H54 (cell line): ENCODE results near the gene FGF14.

Experiments used
- DNase-seq: peaks from one replicate; pipeline ENCODE4 v3.0.0; 2011; ENCODE audit warnings: low spot score, mixed read lengths; ENCODE audit not compliant: insufficient read length
- FAIRE-seq: peaks from 3 replicates; lab custom pipeline; 2011; peaks lifted over from hg19 to GRCh38; lab: Jason Lieb, UNC
- POLR2A ChIP-seq: IDR thresholded peaks from 2 replicates; pipeline ENCODE4 v1.6.1; 2011; ENCODE audit warnings: low read depth, mild to moderate bottlenecking, low read length

FGF14 gene

DNA sequence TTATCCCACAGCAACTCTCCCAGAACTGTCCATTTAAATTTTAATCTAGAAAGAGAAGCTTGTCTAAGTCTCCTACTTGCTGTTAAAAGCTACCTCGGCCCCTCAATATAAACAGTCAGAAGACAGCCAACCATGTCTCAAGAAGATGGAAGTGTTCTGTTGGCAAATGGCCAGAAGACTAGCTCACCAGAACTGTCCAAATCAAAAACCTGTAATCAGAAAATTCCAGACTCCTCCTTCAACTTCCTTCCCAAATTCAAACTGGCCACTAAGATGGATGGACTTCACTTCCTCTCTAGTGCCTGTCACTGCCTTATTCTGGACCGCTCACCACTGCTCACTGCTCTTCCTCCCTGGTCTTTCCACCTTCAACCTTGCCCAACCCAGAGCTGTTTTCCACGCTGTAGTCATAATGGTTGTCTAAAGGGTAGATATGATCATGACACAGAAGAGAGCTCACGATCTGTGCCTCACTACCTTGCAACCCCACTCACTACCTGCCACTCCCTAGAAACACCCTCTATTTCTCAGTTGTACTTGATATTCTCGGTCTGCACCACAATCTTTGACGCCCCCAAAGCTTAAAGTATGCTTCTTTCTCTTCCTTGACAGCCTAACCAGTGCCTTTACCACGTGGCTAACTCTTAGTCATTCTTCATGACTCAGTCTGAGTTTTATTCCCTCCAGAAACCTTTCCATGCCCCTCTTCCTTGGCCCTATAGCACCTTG, 9.2 kb downstream of the FGF14 start:
- no peak for FAIRE-seq
- DNase-seq: no peak
- no peak for TF ChIP-seq POLR2A

DNA sequence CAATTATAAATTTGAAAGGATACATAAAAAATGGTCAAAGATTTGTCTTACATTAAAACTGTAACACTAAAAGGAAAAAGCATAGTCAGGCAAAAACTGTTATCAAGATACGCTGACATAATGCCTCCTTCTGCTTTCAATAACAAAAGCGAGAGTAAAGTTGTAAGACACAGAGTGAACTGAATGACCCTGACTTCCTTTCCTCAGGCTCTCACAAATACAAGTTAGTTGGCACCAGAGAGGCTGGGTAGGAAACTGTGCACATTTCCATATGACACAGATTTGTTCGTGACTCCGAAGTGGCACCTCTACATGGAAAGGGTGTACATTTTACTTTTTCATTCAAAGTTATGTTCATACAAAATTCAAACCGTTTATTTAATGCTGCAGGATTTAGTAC, 15.4 kb downstream of the FGF14 start:
- no peak for TF ChIP-seq POLR2A
- DNase-seq (no peak), FAIRE-seq (peak; percentile 36)

DNA sequence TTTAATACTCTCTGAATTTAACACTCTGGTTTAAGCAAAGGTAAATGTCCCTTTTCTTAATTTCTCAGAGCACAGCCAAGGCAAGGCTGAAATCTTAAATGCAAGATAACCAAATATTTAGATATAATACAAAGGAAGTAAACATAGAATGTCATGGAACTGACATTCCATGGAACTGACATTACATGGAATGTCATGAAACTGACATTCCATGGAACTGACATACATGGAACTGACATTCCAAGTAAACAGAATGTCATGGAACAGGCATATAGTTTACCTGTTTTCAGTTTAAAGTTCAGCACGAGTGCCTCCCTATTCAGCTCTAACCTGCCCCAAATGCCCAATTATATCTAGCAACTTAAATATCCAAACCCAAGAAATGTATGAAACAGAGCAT, 21.8 kb downstream of the FGF14 start:
- FAIRE-seq (no peak), DNase-seq (no peak)
- no peak for TF ChIP-seq POLR2A

DNA sequence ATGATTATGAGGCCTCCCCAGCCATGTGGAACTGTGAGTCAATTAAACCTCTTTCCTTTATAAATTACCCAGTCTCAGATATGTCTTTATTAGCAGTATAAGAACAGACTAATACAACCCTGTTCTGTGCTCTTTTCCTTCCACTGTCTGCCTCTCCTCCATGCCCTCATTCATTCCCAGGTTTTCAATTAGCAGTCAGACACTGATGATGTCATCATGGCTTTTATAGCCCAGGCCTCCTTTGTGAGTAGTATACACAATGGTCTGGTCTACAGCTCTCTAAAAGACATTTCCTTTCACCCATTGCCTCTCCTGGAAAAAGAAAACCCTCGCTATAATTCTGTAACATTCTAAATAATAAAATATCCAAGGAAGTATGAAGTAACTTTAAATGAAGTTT, 25.5 kb downstream of the FGF14 start:
- FAIRE-seq (no peak), DNase-seq (no peak)
- TF ChIP-seq POLR2A: no peak

DNA sequence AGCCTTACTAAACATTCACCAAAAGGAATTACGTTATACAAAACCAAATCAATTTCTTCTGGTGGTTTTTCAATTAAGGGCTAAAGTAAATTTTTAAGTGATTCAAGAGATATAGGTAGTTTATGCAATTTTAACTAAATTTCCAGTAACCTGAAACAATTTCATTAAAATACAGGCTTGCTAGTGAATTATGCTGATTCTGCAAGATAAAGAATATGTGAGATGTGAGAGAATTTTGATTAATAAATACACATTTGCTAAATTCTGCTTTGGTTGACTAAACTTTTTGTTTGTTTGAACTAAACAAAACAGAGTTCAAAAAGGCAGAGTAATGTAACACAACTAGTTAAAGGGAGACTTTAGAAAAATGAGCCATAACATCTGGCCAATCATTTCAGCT, 27.1 kb downstream of the FGF14 start:
- peak; percentile 62 for FAIRE-seq
- TF ChIP-seq POLR2A: no peak
- DNase-seq: no peak

DNA sequence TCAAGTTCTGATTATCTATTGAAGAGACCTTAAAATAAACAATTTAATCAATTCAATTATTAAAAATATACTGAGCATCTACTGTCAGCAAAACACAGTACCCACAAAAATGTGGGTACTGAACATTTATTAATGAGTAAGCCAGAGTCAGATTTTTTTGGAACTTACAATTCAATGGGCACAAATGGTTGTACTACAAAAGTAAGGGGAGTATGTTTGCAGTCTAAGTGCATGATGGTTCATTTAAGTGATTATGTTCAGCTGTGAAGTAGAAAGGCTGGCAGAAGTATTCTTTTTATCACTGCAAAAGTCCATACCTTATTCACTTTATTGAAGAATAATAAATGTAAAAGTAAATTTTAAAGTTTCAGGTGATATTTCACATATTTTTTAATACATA, 27.6 kb downstream of the FGF14 start:
- no peak for FAIRE-seq
- TF ChIP-seq POLR2A: no peak

DNA sequence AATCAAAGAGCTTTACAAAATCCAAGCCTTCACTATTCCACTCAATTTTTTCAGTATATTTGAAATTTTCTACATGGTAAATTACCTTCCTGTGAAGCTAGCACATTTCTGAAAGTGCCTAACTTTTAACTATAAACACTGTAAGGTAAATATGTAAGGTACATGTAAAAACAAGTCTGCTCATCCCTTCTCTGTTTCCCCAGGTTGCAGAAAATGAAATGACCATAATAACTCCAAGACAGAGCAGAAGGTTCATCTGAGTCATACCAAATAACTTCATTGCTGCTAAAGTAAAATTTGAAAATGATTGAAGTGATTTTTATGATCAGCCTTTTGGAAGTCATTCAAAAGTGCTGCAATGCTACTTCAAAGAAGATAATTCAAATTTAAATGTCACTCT, 28.6 kb downstream of the FGF14 start:
- DNase-seq (no peak), FAIRE-seq (no peak)
- TF ChIP-seq POLR2A: no peak

More for the DNA sequence above, 27.6 kb downstream of the FGF14 start:
- DNase-seq: no peak

DNA sequence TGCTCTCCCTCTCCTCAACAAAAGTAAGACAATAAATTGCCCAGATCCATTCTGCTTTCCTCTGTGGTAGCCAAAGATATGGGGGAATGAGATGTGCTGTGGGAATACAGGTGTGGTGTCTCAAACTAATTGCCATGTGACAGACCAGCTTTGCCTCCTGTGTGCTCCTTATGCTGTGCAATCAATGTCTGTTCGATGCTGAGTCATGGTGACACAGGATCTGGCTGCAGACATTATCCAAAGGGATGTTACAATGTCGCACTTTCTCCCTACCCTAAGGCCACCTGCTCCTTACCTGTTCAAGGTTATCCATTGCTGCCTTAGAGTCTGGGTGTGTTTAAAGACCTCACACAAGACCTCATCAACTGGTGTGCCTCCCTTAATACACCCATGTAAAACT, 32.5 kb downstream of the FGF14 start:
- peak; percentile 58 for FAIRE-seq
- DNase-seq: no peak
- TF ChIP-seq POLR2A: no peak

DNA sequence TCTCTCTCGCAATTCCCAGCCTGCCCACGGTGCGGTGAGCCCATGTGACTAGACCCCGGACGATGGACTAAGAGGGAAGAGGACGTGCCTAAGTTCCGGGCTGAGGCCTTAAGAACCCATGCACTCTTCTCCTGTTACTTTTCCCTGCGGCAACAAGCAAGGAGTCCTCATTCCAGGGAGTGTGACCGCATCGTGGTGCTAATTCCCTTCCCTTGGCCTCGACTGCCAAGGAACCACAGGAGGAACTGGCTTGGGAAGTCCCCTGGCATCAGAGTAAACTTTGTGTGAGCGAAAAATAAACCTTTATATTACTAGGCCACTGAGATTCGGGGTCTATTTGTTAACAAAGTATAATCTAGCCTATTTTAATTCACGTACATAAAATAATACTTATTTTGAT, 34.0 kb downstream of the FGF14 start:
- DNase-seq (no peak), FAIRE-seq (no peak)
- no peak for TF ChIP-seq POLR2A

DNA sequence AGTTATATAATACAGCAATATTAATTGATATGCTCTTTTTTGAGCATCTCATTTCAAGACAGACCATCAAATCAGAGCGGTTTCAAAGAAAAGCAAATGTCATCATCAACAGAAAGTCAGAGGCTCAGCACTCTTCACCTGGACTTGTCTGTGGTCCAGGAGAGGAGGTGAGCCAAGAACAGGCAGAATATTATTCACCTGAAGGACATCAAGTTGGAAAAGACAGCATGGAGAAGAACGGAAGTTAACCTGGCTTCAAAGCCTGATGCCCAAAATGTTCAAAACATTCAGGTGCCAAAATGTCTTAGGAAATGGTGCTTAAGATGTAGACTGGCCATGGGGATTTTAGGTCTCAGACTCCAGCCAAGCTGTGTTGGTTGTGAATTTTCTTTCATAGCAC, 40.7 kb downstream of the FGF14 start:
- no peak for TF ChIP-seq POLR2A
- DNase-seq: no peak
- FAIRE-seq: peak; percentile 11

DNA sequence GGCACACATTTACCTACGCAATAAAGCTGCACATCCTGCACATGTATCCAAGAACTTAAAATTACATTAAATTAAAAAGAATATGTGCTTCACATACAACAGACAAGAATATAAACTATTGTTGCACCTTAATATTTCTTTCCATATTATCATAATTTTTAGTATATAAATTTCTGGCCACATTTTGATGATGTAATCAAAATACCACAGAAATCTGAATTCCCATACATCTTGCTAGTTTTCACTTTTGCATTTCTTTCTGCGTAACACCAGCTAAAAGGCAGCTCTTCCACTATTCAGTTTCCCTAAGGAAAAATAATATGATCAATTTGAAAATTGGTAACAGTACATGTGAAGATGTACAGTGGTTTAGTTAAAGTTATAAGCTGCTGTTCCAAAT, 42.6 kb downstream of the FGF14 start:
- FAIRE-seq (no peak), DNase-seq (no peak)
- TF ChIP-seq POLR2A: no peak

DNA sequence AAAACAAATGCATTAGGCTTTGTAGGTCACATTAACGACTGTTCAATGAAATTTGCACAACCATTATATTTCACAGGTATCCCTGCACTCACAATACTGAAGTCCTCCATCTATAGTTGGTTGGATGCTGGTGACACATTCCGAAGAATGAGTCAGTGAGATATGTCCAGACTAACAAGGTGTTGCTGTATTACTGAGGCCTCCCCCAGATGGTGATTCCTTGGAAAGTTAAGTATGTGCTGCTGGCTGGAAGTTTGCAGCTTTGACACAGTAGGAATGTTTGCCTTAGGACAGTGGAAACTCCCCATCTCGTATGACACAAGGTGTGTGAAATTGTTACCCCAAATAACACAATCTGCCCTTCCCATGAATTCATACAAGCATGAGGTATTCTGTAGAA, 46.6 kb downstream of the FGF14 start:
- FAIRE-seq (no peak), DNase-seq (no peak)
- TF ChIP-seq POLR2A: no peak

DNA sequence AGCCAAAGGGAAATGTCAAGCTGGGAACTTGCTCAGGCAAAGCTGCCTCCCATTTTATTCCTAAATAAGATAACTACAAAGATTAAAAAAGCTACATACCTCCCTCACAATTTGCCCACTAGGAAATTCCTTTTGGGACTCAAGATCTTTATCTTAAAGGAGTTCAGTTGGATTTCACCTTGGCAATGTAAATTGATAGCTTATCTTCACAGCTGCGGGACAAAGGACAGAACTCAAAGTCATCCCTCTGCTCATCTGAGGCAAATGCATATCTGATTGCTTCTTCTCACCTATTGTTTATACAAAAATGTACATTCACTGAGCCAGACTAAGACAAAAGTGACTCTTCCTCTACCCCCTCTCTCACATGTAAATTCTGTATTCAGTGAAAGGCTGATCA, 47.8 kb downstream of the FGF14 start:
- TF ChIP-seq POLR2A: no peak
- no peak for FAIRE-seq
- DNase-seq: no peak

DNA sequence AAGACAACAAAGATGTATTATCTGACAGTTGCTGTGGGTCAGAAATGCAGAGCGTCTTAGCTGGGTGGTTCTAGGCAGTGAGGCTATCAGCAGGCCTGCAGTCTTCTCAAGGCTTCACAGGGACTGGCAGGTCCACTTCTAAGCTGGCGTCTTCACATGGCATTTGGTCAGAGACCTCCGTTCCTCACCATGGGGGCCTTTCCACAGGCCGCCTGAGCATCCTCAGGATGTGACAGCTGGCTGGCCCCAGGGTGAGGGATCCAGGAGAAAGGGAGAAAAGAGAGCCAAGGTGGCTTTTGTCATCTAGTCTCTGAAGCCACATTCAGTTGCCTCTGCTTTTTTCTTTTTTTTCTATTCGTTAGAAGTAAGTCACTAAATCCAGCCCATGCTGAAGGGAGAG, 50.3 kb downstream of the FGF14 start:
- no peak for TF ChIP-seq POLR2A
- DNase-seq (no peak), FAIRE-seq (no peak)

DNA sequence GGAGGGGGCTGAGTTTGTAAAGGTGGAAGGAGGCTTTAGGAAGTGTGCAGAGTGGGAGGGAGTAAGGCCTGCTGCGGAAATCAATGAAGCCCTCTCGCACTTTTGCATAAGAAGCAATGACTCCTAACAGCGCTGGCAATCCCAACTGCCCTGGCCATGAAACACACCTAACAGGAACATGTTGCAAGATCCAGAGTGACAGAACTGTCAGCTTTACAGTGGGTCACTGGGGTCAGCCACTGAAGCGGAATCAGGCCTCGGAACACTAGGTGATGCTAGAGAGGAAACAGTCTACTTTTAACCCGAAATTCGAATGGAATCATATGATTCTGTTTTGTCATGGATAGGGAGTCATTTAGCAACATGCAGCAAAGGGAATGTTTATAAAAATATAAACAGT, 54.4 kb downstream of the FGF14 start:
- FAIRE-seq: no peak
- no peak for TF ChIP-seq POLR2A
- DNase-seq: no peak

DNA sequence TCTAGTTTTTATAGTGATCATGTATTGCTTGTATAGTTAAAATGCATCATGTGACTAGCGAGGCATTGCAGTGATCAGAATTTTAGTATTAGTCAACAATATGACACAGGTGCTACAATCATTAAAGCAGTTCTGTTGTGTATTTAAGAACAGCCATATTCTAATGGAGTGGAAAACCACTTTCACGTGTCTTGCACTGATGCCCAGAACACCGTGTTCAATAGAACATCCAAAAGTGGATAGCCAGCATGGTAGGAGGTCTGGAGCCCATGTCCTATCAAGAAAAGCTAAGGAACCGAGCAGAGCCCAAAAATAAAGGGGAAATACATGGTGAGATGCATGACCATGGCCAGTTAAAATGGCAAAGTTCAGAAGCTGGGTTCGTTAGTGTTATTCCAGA, 55.1 kb downstream of the FGF14 start:
- FAIRE-seq (no peak), DNase-seq (no peak)
- TF ChIP-seq POLR2A: no peak

DNA sequence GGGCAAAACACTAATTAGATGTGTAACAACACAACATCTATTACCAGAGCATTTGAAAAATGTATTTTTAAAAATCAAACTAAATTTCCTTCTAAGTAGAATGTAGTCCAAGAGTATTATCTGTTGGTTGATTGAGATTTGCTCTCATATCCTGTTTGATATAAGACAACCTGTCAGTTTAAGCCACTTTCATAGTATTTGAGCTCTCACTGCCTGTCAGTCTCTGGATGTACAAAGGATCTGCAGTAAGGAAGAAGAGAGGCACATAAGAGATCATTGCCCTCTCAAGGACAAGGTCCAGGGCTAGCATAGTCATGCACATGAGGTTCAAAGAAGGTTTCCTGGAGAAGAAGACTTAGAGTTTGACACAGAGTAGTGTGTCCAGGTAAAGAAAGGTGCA, 57.4 kb downstream of the FGF14 start:
- DNase-seq (no peak), FAIRE-seq (no peak)
- TF ChIP-seq POLR2A: no peak
